ENCODE measurements around the gene WWOX. TPM values are rescaled to one million over a fixed set of nuclear protein-coding genes. Genes with fewer than 3 reads are reported as not detected.

The WWOX gene
- total RNA-seq, 1 donor from 2014 or later, result 7.3 TPM

GRCh38 chr16:78735337-78735736 lies 635.9 kb downstream of the WWOX start:
- Histone ChIP-seq H2AFZ (ENCODE audit: low read depth, low read length) (no peak overlapping the region), H3K9me3 (ENCODE audit: insufficient read depth, low read depth, low read length) (peaks cover 3% of the 10 kb centered on the region), H3K79me2 (ENCODE audit: insufficient read depth, low read length) (no peaks in the 10 kb centered on the region), H3K4me3 (ENCODE audit: insufficient read depth, low read depth, low read length) (no peak overlapping the region), H3K27me3 (ENCODE audit: insufficient read depth, low read length) (no peaks in the 10 kb centered on the region), H3K36me3 (ENCODE audit: insufficient read depth, low read length) (no peaks in the 10 kb centered on the region), H3K27ac (ENCODE audit: low read depth, low read length) (no peak overlapping the region), H4K20me1 (ENCODE audit: insufficient read depth, low read length) (no peaks in the 10 kb centered on the region), H3K4me1 (ENCODE audit: insufficient read depth, low read length) (no peaks in the 10 kb centered on the region), H3K4me2 (ENCODE audit: low read length) (no peak overlapping the region), H3K9ac (ENCODE audit: low read length) (no peak overlapping the region)
- Mint-ChIP-seq H3K9me3 (ENCODE audit: unreplicated experiment) (peaks cover 2% of the 10 kb centered on the region), H3K27ac (ENCODE audit: unreplicated experiment) (no peak overlapping the region), H3K36me3 (ENCODE audit: low read depth, unreplicated experiment) (peaks cover 1% of the 10 kb centered on the region), H3K4me3 (ENCODE audit: unreplicated experiment) (no peak overlapping the region), H3K27me3 (ENCODE audit: low read depth, unreplicated experiment) (peaks cover 9% of the 10 kb centered on the region), H3K4me1 (ENCODE audit: low read depth, unreplicated experiment) (no peaks in the 10 kb centered on the region)
- TF ChIP-seq EZH2 (IDR thresholded peaks at IDR 0.05; ENCODE audit: insufficient read depth, low read length), result no peak
- TF ChIP-seq CTCF (IDR thresholded peaks at IDR 0.05; ENCODE audit: insufficient read depth, low read depth, low read length), result no peak
- DNase-seq (ENCODE audit: low read depth) (no peak), FAIRE-seq (no peak)

- Histone ChIP-seq H3K79me2 (ENCODE audit: insufficient read depth, low read length) (no peaks in the 10 kb centered on the region), H2AFZ (ENCODE audit: low read depth, low read length) (no peak overlapping the region), H3K4me3 (ENCODE audit: insufficient read depth, low read depth, low read length) (no peak overlapping the region), H3K4me2 (ENCODE audit: low read length) (no peak overlapping the region), H3K9me3 (ENCODE audit: insufficient read depth, low read depth, low read length) (peaks cover 3% of the 10 kb centered on the region), H3K36me3 (ENCODE audit: insufficient read depth, low read length) (no peaks in the 10 kb centered on the region), H4K20me1 (ENCODE audit: insufficient read depth, low read length) (no peaks in the 10 kb centered on the region), H3K27me3 (ENCODE audit: insufficient read depth, low read length) (no peaks in the 10 kb centered on the region), H3K9ac (ENCODE audit: low read length) (no peak overlapping the region), H3K4me1 (ENCODE audit: insufficient read depth, low read length) (no peaks in the 10 kb centered on the region), H3K27ac (ENCODE audit: low read depth, low read length) (no peak overlapping the region)
- H3K27me3 Mint-ChIP-seq (ENCODE audit: low read depth, unreplicated experiment), result peaks cover 9% of the 10 kb centered on the region
- H3K36me3 Mint-ChIP-seq (ENCODE audit: low read depth, unreplicated experiment), result peaks cover 1% of the 10 kb centered on the region
- no peak overlapping the region for H3K27ac Mint-ChIP-seq (ENCODE audit: unreplicated experiment)
- DNase-seq (ENCODE audit: low read depth), result no peak
- H3K9me3 Mint-ChIP-seq (ENCODE audit: unreplicated experiment), result peaks cover 2% of the 10 kb centered on the region
- no peak overlapping the region for H3K4me3 Mint-ChIP-seq (ENCODE audit: unreplicated experiment)
- no peaks in the 10 kb centered on the region for H3K4me1 Mint-ChIP-seq (ENCODE audit: low read depth, unreplicated experiment)
- TF ChIP-seq CTCF (IDR thresholded peaks at IDR 0.05; ENCODE audit: insufficient read depth, low read depth, low read length) (no peak), EZH2 (IDR thresholded peaks at IDR 0.05; ENCODE audit: insufficient read depth, low read length) (no peak)
- no peak for FAIRE-seq
Observed at GRCh38 chr16:78737630-78738029, 638.2 kb downstream of the WWOX start.

- peaks cover 9% of the 10 kb centered on the region for H3K27me3 Mint-ChIP-seq (ENCODE audit: low read depth, unreplicated experiment)
- H3K4me1 Mint-ChIP-seq (ENCODE audit: low read depth, unreplicated experiment), result no peaks in the 10 kb centered on the region
- Histone ChIP-seq H3K36me3 (ENCODE audit: insufficient read depth, low read length) (no peaks in the 10 kb centered on the region), H3K4me1 (ENCODE audit: insufficient read depth, low read length) (no peaks in the 10 kb centered on the region), H3K27me3 (ENCODE audit: insufficient read depth, low read length) (no peaks in the 10 kb centered on the region), H3K79me2 (ENCODE audit: insufficient read depth, low read length) (no peaks in the 10 kb centered on the region), H2AFZ (ENCODE audit: low read depth, low read length) (no peak overlapping the region), H3K9ac (ENCODE audit: low read length) (no peak overlapping the region), H3K9me3 (ENCODE audit: insufficient read depth, low read depth, low read length) (peaks cover 3% of the 10 kb centered on the region), H3K27ac (ENCODE audit: low read depth, low read length) (no peak overlapping the region), H4K20me1 (ENCODE audit: insufficient read depth, low read length) (no peaks in the 10 kb centered on the region), H3K4me3 (ENCODE audit: insufficient read depth, low read depth, low read length) (no peak overlapping the region), H3K4me2 (ENCODE audit: low read length) (no peak overlapping the region)
- H3K36me3 Mint-ChIP-seq (ENCODE audit: low read depth, unreplicated experiment), result peaks cover 1% of the 10 kb centered on the region
- peaks cover 2% of the 10 kb centered on the region for H3K9me3 Mint-ChIP-seq (ENCODE audit: unreplicated experiment)
- H3K27ac Mint-ChIP-seq (ENCODE audit: unreplicated experiment), result no peak overlapping the region
- TF ChIP-seq EZH2 (IDR thresholded peaks at IDR 0.05; ENCODE audit: insufficient read depth, low read length), result no peak
- TF ChIP-seq CTCF (IDR thresholded peaks at IDR 0.05; ENCODE audit: insufficient read depth, low read depth, low read length), result no peak
- no peak overlapping the region for H3K4me3 Mint-ChIP-seq (ENCODE audit: unreplicated experiment)
- no peak for FAIRE-seq
- DNase-seq (ENCODE audit: low read depth), result no peak
Observed at GRCh38 chr16:78738557-78738956, 639.1 kb downstream of the WWOX start.
